Activated CD8-positive, alpha-beta memory T cell treated with anti-CD3 and anti-CD28 coated beads for 4 hours (primary cell): ENCODE data around the gene THOC2.
"Not testable (repeated sequence)": the region's sequence is repeated elsewhere in the genome, so short reads cannot be mapped to it uniquely, and the experiment has no call there.

Experiments
- DNase-seq, 2 donors: peaks; one replicate each; pipeline ENCODE4 v3.0.0-alpha.2; 2020; ENCODE audit warnings: low read depth in 2 of 2

Gene THOC2

GRCh38 chrX:123738378-123738940 is 5.6 kb upstream of the THOC2 start:
- no peak for DNase-seq

GRCh38 chrX:123736333-123736921 is 3.6 kb upstream of the THOC2 start:
- no peak for DNase-seq

GRCh38 chrX:123735137-123735536 is 2.3 kb upstream of the THOC2 start:
- DNase-seq, result not testable (repeated sequence)

GRCh38 chrX:123734079-123734478 is 1.2 kb upstream of the THOC2 start:
- DNase-seq, result not testable (repeated sequence)

- no peak for DNase-seq
These were observed 724 bp downstream of the THOC2 start for GRCh38 chrX:123731987-123732669.

GRCh38 chrX:123731258-123731986 is 1.4 kb downstream of the THOC2 start:
- no peak for DNase-seq

GRCh38 chrX:123728554-123728953 is 4.3 kb downstream of the THOC2 start:
- DNase-seq, result no peak

GRCh38 chrX:123728016-123728415 is 4.8 kb downstream of the THOC2 start:
- DNase-seq, result no peak

- DNase-seq, result not testable (repeated sequence)
These were observed 10.7 kb downstream of the THOC2 start for GRCh38 chrX:123722193-123722592.

- no peak for DNase-seq
These were observed 12.4 kb downstream of the THOC2 start for GRCh38 chrX:123720486-123720885.

- DNase-seq, result no peak
These were observed 19.0 kb downstream of the THOC2 start for GRCh38 chrX:123713841-123714240.

GRCh38 chrX:123713434-123713833 is 19.4 kb downstream of the THOC2 start:
- DNase-seq, result no peak

- not testable (repeated sequence) for DNase-seq
These were observed 21.7 kb downstream of the THOC2 start for GRCh38 chrX:123711201-123711600.

- no peak for DNase-seq
These were observed 28.1 kb downstream of the THOC2 start for GRCh38 chrX:123704781-123705180.

GRCh38 chrX:123698979-123699520 is 33.8 kb downstream of the THOC2 start:
- DNase-seq, result no peak

- DNase-seq, result no peak
These were observed 36.5 kb downstream of the THOC2 start for GRCh38 chrX:123696334-123696733.

- no peak for DNase-seq
These were observed 37.6 kb downstream of the THOC2 start for GRCh38 chrX:123695242-123695641.

- DNase-seq, result no peak
These were observed 41.1 kb downstream of the THOC2 start for GRCh38 chrX:123691776-123692175.

GRCh38 chrX:123688524-123688923 is 44.3 kb downstream of the THOC2 start:
- DNase-seq, result no peak

- no peak for DNase-seq
These were observed 47.6 kb downstream of the THOC2 start for GRCh38 chrX:123685232-123685631.

- DNase-seq, result no peak
These were observed 50.7 kb downstream of the THOC2 start for GRCh38 chrX:123682186-123682585.

- DNase-seq, result not testable (repeated sequence)
These were observed 53.0 kb downstream of the THOC2 start for GRCh38 chrX:123679733-123680460.
